ENCODE measurements around the gene VPS16.

- TF ChIP-seq CTCF (IDR thresholded peaks at IDR 0.05) (no peak), POLR2A (IDR thresholded peaks at IDR 0.05) (no peak)
Observed at GRCh38 chr20:2805689-2806350, 34.7 kb upstream of the VPS16 start.

All from heart left ventricle (tissue), 13 donors.